OCI-LY7 (cell line): ENCODE data around the gene SRP68. TPM values are rescaled to one million over a fixed set of nuclear protein-coding genes. Genes with fewer than 3 reads are reported as not detected.

ENCODE experiments used
- BruUV-seq: library from RNA; stranded (reverse); fragments of 400-500 nt; replicated peaks from 2 replicates; lab custom pipeline; 2021; lab: Mats Ljungman, UMichigan
- CTCF ChIA-PET: fragments of 300-600 bp; sonication (Branson Sonifier 250); formaldehyde crosslinking; loops from one replicate; lab custom pipeline; 2022; ENCODE audit warnings: antibody characterized with exemption; ENCODE audit not compliant: unreplicated experiment; lab: Charles Lee
- POLR2A ChIA-PET: fragments of 300-600 bp; sonication (Branson Sonifier 250); formaldehyde crosslinking; loops from one replicate; lab custom pipeline; 2022; ENCODE audit warnings: antibody characterized with exemption; lab: Charles Lee
- DNase-seq: peaks from one replicate; pipeline ENCODE4 v3.0.0-alpha.2; 2015; ENCODE audit warnings: low spot score
- H2AFZ ChIP-seq: fragments of 200-600 bp; sonication (generic), shearing (Covaris generic); 2 replicates; pipeline ENCODE4 v1.6.1; 2014; ENCODE audit warnings: mild to moderate bottlenecking, antibody characterized with exemption, low read length, moderate library complexity
- H3K27ac ChIP-seq: fragments of 200-600 bp; sonication (generic); 2 replicates; pipeline ENCODE4 v1.5.1; 2014; ENCODE audit warnings: mixed run types, low read depth, mild to moderate bottlenecking, moderate library complexity, low read length, inconsistent platforms; ENCODE audit not compliant: poor library complexity, severe bottlenecking
- H3K36me3 ChIP-seq: fragments of 200-600 bp; sonication (generic); 2 replicates; pipeline ENCODE4 v1.6.1; 2014; ENCODE audit warnings: mild to moderate bottlenecking, antibody characterized with exemption, low read length, moderate library complexity, mixed read lengths; ENCODE audit not compliant: insufficient read depth
- H3K4me1 ChIP-seq: fragments of 200-600 bp; sonication (generic); 2 replicates; pipeline ENCODE4 v1.5.1; 2014; ENCODE audit warnings: mild to moderate bottlenecking, low read length; ENCODE audit not compliant: insufficient read depth, poor library complexity, severe bottlenecking
- H3K4me2 ChIP-seq: fragments of 200-600 bp; sonication (generic); 2 replicates; pipeline ENCODE4 v1.6.1; 2014; ENCODE audit warnings: mild to moderate bottlenecking, low read length
- H3K4me3 ChIP-seq: fragments of 200-600 bp; sonication (generic); 2 replicates; pipeline ENCODE4 v1.5.1; 2014; ENCODE audit warnings: mild to moderate bottlenecking, low read depth, low read length; ENCODE audit not compliant: poor library complexity, severe bottlenecking
- H3K79me2 ChIP-seq: fragments of 200-600 bp; sonication (generic); 2 replicates; pipeline ENCODE4 v1.6.1; 2016; ENCODE audit warnings: low read depth, mild to moderate bottlenecking, low read length, moderate library complexity, mixed read lengths; ENCODE audit not compliant: insufficient read depth
- H3K9me2 ChIP-seq: fragments of 200-600 bp; sonication (generic); 2 replicates; pipeline ENCODE4 v1.6.1; 2016; ENCODE audit warnings: mild to moderate bottlenecking, low read length, mixed read lengths; ENCODE audit not compliant: insufficient read depth
- H3K9me3 ChIP-seq: fragments of 200-600 bp; sonication (generic); 2 replicates; pipeline ENCODE4 v1.6.1; 2014; ENCODE audit warnings: mild to moderate bottlenecking, mixed run types, low read length, mixed read lengths
- H4K20me1 ChIP-seq: fragments of 200-600 bp; sonication (generic); 2 replicates; pipeline ENCODE4 v1.6.1; 2014; ENCODE audit warnings: mild to moderate bottlenecking, antibody characterized with exemption, low read length, moderate library complexity, mixed read lengths; ENCODE audit not compliant: insufficient read depth
- CTCF ChIP-seq: fragments of 200-600 bp; sonication (generic); conservative IDR thresholded peaks from 2 replicates; pipeline ENCODE4 v1.5.1; 2014; ENCODE audit warnings: mild to moderate bottlenecking, antibody characterized with exemption, low read length, moderate library complexity, mixed read lengths
- EZH2phosphoT487 ChIP-seq: fragments of 200-600 bp; sonication (generic); IDR thresholded peaks from 2 replicates; pipeline ENCODE4 v1.6.1; 2018; ENCODE audit warnings: low read depth, borderline replicate concordance, mild to moderate bottlenecking, mixed run types, antibody characterized with exemption, low read length, moderate library complexity, mixed read lengths
- intact Hi-C: fragments of 100-400 bp; cut with micrococcal nuclease; formaldehyde crosslinking; loops from one replicate; pipeline ENCODE4 v1.10.0; 2022; ENCODE audit not compliant: unreplicated experiment
- total RNA-seq, 2 experiments: library from RNA; depleted of rRNA in 1 of 2; stranded (reverse); fragments of >200 nt in 1 of 2; shearing (Covaris generic) in 1 of 2; gene quantifications; 2 replicates each; pipeline ENCODE4 v1.2.3, GENCODE V29; 2014 to 2022

The SRP68 gene
- total RNA-seq, 2 experiments from 2014 or later, result 54.0 to 200 TPM

GRCh38 chr17:76115138-76115754 lies 42.9 kb upstream of the SRP68 start:
- H2AFZ ChIP-seq, result no peak overlapping the region
- H3K9me2 ChIP-seq, result no peaks in the 10 kb centered on the region
- no peaks in the 10 kb centered on the region for H3K79me2 ChIP-seq
- H3K4me1 ChIP-seq, result peaks cover 2% of the 10 kb centered on the region
- no peaks in the 10 kb centered on the region for H4K20me1 ChIP-seq
- POLR2A ChIA-PET, result interaction anchor here (0.5 kb wide), 1 partner anchor 97 kb away, joined by 3 read pairs; no protein-coding TSS in a partner anchor
- no peak overlapping the region for H3K27ac ChIP-seq
- no peak for DNase-seq
- H3K36me3 ChIP-seq, result no peaks in the 10 kb centered on the region
- intact Hi-C loops, result no loop called here
- TF ChIP-seq EZH2phosphoT487 (no peak), CTCF (no peak)
- no peak overlapping the region for H3K4me3 ChIP-seq
- BruUV-seq, result no TSS peak
- H3K9me3 ChIP-seq, result 0 out of 2 replicates have a peak, but pooled peaks cover 3% of the 10 kb centered on the region
- no peak overlapping the region for H3K4me2 ChIP-seq
- CTCF ChIA-PET, result interaction anchor here (0.9 kb wide), 1 partner anchor 65 kb away, joined by 3 read pairs; no protein-coding TSS in a partner anchor

DNA sequence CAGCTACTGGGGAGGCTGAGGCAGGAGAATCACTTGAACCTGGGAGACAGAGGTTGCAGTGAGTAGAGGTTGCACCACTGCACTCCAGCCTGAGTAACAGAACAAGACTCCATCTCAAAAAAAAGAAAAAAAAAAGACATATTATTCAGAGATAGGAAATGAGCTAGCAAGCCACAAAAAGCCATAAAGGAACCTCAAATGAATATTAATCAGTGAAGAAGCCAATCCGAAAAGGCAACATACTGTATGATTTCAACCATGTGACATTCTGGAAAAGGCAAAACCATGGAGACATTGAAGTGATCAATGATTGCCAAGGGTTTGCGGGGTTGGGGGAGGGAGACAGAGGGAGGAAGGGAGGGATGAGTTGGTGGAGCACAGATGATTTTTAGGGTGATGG lies 39.6 kb upstream of the SRP68 start:
- no peaks in the 10 kb centered on the region for H4K20me1 ChIP-seq
- no peaks in the 10 kb centered on the region for H3K9me2 ChIP-seq
- H3K4me1 ChIP-seq, result peaks cover under 1% of the 10 kb centered on the region
- no peak for DNase-seq
- no peak overlapping the region for H2AFZ ChIP-seq
- 0 out of 2 replicates have a peak, but pooled peaks cover 3% of the 10 kb centered on the region for H3K9me3 ChIP-seq
- H3K36me3 ChIP-seq, result no peaks in the 10 kb centered on the region
- POLR2A ChIA-PET, result no interaction called here
- no peak overlapping the region for H3K27ac ChIP-seq
- CTCF ChIA-PET, result no interaction called here
- BruUV-seq, result no TSS peak
- no peak overlapping the region for H3K4me3 ChIP-seq
- H3K79me2 ChIP-seq, result no peaks in the 10 kb centered on the region
- TF ChIP-seq CTCF (no peak), EZH2phosphoT487 (no peak)
- intact Hi-C loops, result no loop called here
- no peak overlapping the region for H3K4me2 ChIP-seq

DNA sequence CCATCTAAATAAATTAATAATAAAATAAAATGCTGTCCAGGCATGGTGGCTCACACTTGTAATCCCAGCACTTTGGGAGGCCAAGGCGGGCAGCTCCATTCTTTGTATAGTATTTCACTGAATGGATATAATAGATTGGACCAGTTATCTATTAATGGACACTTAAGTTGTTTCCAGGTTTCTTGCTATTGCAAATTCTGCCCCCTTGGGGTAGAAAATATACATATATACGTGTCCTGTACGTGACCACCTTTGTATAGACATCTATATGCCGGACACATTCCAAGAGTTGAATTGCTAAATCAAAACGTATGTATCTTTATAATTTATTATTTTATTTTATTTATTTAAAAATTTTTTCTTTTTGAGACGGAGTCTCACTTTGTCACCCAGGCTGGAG lies 35.2 kb upstream of the SRP68 start:
- Histone ChIP-seq H3K4me2 (no peak overlapping the region), H2AFZ (no peak overlapping the region), H3K79me2 (peaks cover 4% of the 10 kb centered on the region; the same call in 1 of the 2 replicates), H3K9me3 (no peaks in the 10 kb centered on the region), H3K4me3 (no peak overlapping the region), H3K4me1 (peaks cover 23% of the 10 kb centered on the region), H3K36me3 (no peaks in the 10 kb centered on the region), H3K27ac (no peak overlapping the region), H4K20me1 (no peaks in the 10 kb centered on the region), H3K9me2 (no peaks in the 10 kb centered on the region)
- CTCF ChIA-PET, result no interaction called here
- no peak for TF ChIP-seq EZH2phosphoT487
- TF ChIP-seq CTCF, result peak; percentile 80
- POLR2A ChIA-PET, result interaction anchor here (0.6 to 0.7 kb wide), 2 partner anchors 49 to 316 kb away, joined by 3 to 5 read pairs; no protein-coding TSS in a partner anchor
- BruUV-seq, result no TSS peak
- peak; percentile 74 for DNase-seq
- intact Hi-C loops, result loop anchor here (1.0 to 10.0 kb wide), 2 partner anchors 93 to 203 kb away; partner anchors contain the start of gene MRPL38
